Stimulated activated CD8-positive, alpha-beta memory T cell treated with anti-CD3 and anti-CD28 coated beads, Interleukin-7, amount 100 ng/mL, for 1 hour (primary cell): ENCODE measurements around the gene INO80C.

ENCODE experiments used
- DNase-seq, 2 donors: peaks; one replicate each; pipeline ENCODE4 v3.0.0-alpha.2; 2020; ENCODE audit warnings: low read depth in 2 of 2

Gene INO80C

DNA sequence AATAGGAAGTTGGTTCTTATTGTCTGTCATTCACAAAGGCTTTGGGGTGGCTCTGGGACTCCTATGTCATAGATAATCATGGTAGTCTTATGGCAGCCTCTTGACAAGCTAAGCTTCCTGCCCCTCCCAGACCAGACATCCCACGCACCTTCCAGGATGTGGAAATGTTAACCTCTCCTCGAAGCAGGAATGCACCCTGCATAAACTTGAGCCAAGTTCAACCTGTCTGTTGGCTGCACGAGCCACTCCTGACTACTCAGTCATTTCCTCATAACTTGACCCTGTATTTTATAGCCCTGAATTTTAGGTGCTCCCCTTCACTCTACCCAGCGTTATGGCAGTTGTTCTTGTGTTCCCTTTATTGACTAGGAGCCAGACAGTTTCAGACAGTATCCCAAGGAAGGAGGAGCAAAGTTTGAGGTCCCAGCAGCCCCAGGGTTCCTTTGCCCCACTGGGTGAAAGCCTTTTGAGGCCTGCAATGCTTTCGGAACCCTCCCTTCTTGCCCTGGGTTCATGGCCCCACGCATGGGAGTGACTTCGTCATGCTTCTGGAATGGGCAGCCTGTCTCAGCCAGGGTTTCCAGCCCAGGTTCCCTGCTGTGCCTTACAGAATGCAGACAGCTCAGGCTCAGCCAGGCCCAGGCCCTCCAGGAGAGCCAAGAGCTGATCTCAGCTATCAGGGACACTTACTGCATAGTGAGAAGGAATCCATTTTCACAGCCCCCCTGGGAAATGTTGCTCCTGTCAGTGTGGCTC lies 15.6 kb upstream of the INO80C start:
- DNase-seq, result no peak

DNA sequence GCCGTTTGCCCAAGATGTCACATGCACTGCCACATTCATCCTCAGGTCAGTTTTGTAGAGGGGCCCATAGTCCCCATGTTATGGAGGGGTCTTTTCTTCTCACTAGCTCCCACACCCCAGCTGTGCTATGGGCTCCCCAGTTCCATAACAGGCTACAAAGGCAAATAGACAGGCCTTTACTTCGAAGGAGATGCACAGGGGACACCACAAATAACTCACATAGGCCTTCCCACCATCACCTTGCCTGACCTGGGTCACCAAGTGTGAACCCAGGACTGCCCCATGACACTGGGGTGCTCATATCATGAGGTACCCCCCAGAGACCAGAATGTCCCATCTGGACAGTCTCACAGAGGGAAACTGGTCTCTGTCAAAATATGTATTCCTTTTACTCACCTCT lies 15.0 kb upstream of the INO80C start:
- DNase-seq, result no peak

DNA sequence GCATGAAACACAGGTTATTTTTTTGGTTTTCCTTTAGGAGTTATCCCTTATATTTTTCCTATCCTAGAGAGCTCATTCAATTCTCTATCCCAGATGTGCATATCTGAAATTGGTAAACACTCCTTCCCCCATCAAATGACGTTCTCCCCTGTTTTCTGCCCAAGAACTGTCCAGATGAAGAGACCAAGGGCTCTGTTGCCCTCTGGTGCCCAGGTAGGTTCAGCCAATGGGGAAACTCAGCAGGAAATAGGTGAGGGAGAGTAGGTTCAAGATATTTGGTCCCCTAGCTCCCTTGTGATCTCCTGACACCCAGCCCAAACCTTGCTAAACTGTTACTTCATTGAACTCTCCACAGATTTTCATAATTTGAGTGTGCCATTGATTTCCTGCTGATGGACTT lies 14.1 kb upstream of the INO80C start:
- DNase-seq, result no peak

DNA sequence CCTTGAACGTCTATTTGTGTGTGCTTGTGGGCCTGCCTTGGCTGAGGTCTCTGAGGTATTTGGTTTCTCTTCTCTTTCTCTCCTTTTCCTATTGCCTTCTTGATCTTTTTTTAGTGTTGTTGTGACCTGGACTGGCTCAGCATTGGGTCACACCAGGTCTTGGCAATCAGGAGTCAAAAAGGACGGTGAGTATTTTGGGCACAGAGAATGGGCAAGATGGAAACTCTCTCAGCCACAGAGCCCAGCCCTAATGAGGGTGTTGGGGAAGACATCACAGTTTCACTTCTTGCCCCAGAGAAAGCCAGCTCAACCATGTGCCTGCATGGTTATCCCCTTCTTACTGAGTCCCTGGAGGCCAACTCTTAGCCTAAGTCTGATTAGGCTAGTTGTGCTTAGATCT lies 13.7 kb upstream of the INO80C start:
- no peak for DNase-seq

DNA sequence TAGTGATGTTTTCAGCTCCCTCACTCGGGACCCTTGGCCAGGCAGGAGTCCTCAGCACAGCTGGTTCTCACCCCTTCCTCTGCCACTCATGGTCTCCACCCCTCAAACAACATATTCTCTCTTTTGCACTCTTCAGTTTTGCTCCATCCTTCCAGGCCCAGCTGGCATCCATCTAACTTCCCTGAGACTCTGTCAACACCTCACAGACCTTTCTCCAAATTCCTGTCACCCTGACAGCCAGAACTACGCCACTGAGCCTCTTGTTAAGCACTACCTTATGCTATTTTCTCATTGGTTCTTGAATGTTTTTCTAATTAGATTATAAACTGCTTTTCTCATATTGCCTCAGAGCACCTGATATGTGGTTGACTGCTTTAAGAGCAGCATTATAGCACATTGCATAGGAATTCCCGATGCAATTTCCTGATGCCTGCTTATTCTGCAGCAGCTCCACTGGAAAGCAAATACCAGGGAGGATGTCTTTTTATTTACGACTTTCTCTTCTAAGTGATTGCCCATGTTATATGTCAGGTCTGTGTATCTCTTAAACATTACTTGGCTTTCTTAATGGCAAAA lies 12.4 kb upstream of the INO80C start:
- no peak for DNase-seq

DNA sequence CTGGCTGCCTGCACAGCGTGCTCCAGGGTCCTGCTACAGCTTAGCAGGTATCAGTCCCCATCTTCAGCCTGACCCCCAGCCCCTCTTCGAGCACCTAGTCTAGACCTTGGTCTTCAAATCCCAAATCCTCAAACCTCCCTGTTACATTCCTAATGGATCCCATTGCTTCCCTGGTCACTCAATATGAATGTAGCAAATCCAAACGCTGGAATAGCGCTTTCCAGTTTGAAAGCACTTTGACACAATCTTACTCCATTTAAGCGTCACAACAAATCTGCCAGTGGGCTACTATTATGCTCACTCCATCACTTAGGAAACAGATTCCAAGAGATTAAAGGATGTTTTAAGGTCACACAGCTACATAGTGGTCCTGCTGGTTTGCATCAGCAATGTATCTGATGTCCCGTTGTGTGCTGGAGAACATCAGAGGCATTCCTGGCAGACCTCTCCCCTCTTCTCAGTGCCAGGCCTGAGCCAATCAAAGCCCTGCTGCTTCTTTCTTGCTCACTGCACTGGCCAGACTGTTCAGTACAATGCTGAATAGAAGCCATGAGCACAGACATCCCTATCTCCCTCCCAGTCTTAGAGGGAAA lies 11.1 kb upstream of the INO80C start:
- DNase-seq, result no peak

DNA sequence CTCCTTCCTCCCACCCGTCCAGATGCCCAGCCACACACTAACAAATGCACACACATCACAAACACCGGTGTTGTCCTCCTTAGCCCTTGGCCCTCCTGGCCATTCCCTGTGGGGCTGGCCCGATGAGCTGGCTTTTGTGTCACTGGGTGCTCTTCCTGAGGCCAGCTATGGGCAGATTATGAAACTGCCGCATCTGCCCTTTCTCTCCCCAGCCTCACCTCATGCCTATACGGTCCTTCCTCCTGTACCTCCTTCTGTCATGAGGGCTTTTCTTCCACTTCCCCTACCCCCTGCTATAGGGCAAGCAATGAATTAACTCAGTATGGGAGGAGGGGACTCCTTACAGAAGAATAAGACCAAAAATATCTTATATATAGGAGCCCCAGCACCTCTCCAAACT lies 10.3 kb upstream of the INO80C start:
- no peak for DNase-seq

DNA sequence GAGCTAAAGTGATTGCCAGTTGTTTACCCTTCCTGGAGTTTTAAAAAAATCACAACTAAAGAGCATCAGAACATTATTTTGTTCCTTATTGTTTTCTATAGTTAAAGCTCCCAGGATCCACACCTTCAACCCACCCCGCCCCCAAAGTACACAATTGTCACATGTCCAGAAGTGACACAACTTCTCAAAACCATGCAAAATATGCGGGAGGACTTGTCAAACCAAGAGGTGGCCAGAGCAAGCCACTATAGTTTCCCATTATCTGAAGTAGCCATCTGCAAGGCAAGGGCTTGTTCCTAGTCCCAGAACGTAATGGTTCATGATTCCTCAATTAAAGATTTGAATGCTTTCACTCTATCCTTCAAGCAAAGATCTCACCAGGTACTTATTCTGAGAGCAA lies 9.9 kb upstream of the INO80C start:
- DNase-seq, result no peak

DNA sequence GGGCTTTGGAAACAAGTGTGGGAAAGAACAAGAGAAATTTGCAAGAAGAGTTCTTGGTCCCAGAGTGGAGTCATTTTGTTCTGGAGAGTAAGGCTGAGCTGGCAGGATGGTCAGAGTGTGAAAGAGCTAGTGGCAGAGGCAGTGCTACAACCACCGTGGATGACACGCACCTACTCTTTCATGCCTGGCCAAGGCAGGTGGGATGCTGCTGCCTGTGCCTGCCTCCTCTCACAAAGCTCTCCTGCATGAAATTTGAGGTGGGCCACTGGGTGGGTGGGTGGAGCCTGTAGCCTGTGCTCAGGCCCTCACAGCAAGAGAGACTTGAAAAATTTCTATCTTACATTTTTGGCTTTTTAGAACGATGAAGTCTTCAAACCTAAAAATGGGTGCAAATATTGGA lies 9.4 kb upstream of the INO80C start:
- DNase-seq, result no peak

DNA sequence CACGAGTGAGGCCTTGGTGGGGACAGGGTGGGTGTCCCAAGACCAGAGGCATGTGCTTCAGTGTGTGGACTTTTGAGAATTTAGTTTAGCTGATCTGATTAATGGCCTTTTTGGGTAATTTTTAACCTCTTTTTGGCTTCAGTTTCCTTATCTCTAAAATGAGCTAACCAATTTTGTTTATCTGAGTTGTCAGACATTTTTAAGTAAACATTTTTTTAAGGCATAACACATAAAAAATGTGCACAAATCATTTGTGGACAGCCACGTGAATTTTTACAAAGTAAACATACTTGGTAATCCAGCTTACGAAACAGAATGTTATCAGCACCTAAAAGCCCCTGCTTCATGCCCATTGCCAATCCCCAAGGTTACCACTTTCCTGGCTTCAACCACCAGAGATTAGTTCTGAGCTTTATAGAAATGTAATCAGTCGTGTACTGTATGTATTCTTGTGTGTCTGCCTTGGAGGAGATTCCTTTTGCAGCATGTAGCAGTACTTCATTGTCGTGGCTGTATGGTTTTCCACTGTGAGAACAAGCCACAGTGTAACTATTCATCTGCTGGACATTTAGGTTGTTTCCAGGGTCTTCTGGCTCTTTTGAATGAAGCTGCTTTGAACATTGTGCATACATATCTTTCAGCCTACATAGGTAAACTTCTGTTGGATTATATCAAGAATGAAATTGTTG lies 8.4 kb upstream of the INO80C start:
- DNase-seq, result no peak

DNA sequence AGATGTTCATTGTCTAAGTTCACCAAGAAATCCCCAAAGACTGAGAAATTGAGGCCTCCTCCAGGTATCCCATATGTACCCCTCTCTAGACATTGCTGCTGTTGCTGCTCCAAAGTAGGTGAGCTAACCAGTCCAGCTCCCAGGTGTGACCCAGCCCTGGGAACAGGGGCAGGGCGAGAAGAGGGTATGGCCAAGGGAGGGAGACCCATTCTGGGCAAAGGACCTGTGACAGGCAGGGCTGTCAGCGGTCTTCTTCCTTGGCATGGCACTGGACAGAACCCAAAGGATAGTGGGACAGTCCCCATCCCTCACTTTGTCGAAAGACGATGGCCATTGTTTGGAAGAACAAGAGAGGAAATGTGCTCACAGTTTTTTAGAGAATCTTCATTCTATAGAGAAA lies 7.2 kb upstream of the INO80C start:
- DNase-seq, result no peak

DNA sequence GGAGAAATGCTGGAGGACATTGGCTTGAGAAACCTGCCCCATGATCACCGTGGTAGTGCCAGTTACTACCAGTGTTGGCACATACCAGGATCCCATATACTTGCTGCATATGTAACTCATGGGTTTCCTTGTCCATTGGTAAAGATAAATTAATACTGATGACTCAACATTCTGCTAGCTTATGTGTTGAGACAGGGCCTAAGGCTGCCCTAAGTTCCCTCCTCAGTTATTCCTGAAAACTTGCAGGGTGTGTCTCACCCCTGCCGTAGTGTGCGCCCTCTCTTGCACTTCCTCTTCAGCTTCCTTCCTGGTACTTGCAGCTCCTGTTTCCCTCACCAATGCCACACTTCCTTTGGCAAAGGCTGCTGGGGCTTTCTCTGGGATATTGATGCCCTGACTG lies 4.3 kb upstream of the INO80C start:
- DNase-seq, result no peak

DNA sequence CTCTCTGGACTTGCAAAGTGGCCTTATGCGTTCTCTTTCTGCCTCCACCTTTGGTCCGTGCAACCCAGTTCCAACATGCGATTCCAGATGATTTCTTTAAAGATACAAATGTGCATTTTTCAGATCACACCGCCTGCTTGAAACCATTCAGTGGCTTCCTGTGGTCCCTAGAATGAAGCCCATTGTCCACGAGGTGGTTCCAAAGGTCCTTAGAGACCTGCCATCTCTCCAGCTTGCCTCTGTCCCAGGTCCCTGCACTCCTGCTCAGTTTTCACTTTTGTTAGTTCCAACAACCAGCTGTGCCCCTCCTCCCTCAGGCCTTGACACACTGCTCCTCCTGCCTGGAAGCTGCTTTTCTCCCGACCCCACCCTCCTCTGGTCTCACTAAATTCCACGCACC lies 3.6 kb upstream of the INO80C start:
- DNase-seq, result no peak

DNA sequence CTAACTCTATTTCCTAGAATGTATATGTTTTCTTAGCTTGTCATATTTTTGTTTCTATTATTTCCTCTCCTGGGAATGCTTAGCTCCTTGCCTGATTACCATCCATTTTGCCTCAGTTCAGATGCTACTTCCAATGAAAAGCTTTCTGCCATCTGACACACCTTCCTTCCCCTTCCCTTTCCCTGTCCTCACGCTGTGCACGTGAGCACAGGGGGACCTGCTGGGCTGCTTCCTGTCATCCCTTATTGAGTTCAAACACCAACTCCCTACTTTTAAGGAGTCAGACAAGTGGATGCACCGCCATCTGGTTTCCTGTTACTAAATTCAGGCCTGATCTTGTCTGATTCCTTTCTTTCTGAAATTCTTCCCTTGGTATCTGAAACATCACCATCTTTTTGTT lies 2.4 kb upstream of the INO80C start:
- DNase-seq, result no peak

DNA sequence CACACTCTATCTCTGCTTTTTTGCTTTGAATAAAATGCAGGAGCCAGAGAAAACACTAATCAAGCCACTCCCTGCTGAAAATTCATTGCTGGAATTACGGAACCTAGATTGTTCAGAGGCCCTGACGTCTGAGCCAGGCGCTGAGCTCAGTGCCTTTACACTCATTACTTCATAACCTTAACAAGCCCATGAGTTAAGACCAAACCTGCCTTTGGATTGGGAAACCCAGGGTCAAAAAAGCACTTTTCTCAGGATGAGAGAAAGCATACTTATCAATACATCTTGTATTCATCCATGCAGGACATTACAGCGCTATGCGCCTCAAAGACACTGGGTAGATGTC lies 762 bp downstream of the INO80C start:
- DNase-seq, result no peak

DNA sequence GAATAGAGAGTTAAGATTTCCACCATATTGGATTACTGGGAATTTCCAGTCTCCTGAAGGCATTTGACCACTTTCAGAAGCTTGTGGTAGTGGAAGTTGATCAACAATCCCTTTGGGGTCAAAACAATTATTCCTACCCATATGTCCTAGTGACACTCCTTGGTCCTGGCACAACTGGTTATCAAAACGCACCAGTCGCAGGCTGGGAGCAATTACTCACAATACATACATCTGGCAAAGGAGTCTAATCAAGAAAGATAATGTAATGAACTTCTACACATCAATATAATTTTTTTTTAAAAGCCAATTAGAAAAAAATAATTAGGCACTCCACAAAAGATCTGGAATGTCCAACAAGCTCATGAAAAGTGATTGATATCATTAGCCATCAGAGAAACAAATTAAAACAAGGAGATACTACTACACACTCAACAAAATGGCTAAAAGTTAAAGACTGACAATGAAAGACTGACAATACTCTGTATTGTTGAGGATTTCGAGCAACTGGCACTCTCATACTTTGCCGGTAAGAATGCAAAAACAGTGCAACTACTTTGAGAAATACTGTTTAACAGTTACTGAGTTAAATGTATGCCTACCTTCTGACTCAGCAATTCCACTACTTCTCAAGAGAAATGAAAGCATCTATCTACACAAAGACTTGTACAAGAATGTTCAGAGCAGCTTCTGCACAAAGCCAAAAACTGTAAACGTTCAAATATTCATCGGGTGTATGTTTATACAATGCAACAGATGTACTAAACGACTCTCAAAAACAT lies 2.0 kb downstream of the INO80C start:
- DNase-seq, result no peak

DNA sequence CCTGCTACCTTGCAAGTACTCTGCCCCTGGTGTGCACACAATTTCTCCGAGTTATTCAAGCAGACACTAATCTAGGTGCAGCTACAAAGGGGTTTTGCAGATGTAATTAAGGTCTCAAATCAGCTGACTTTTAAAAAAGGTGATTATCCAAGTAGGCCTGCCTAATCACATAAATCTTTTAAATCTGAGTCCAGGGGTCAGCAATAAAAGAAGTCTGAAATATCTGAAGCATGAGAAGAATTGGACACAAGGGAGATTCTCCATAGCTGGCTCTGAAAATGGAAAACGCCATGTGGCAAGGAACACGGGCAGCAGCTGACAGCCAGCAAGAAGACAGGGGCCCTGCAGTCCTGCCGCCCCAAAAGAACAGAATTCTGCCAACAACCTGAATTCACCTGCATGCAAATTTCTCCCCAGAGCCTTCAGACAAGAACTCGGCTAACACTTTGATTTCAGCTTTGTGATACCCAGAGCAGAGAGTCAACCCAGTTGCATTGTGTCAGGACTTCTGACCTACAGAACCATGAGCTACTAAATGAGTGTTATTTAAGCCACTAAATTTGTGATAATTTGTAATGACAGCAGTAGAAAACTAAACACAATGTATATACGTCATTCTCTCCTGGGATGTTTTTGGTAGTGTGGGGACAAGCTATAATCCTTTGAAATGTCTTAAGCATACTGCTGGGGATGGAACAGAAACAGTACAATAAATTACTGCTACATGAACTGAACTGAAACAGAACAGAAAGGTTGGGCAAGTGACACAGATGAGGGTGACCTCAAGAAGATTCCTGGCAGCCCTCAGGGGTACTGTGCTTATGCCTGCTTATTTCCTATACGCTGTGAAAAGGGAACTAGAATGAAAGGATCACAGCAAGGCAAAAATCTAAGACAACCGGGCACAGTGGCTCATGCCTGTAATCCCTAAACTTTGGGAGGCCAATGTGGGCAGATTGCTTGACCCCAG lies 3.2 kb downstream of the INO80C start:
- DNase-seq, result no peak

DNA sequence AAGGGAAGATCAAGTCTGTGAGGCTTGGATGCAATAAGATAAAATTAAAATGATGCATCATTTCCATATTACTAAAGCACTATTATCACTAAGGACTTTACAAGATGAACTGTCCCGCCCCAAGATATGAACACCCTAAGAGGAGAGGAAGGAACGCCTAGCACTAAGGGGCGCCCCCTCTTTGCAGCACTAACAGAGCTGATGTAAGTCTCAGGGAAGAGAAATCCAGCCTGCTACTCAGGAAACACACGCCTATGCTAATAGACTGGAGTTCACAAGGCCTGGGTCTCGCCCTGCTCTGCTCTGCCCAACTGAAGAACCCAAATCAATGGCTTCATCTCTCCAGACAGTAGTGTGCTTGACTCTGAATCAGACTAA lies 6.1 kb downstream of the INO80C start:
- DNase-seq, result no peak

DNA sequence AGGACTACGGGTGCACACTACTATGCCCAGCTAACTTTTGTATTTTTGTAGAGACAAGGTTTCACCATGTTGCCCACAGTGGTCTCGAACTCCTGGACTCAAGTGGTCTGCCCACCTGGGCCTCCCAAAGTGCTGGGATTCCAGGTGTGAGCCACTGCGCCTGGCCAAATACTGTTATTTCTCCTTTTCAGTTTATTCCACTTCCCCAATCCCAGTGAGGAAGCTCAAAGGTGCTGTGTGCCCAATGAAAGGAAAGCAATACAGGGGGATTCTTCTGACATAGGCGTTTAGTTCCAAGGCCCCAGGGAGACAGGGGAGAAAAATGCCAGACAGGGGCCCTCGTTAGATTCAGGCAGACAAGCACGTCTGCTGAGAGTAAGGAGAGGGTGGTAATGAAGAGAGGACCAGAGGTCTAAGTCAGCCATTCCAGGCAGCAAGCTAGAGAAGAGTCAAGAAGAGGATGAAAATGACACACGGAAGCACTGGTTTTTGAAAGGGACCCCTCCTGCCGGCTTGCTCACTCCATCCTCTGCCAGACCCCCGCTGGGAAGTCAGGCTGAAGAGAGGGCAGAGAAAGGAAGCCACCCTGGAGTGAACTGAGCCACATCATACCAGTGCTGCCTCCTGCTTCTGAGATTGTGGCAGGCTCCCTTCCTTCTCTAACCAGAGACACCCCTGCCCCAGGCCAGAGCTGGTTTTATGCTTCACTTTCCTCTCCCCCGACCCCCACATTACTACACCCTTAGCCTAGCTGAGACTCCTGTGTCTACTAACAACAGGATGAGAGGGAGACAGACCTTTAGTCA lies 6.7 kb downstream of the INO80C start:
- no peak for DNase-seq

DNA sequence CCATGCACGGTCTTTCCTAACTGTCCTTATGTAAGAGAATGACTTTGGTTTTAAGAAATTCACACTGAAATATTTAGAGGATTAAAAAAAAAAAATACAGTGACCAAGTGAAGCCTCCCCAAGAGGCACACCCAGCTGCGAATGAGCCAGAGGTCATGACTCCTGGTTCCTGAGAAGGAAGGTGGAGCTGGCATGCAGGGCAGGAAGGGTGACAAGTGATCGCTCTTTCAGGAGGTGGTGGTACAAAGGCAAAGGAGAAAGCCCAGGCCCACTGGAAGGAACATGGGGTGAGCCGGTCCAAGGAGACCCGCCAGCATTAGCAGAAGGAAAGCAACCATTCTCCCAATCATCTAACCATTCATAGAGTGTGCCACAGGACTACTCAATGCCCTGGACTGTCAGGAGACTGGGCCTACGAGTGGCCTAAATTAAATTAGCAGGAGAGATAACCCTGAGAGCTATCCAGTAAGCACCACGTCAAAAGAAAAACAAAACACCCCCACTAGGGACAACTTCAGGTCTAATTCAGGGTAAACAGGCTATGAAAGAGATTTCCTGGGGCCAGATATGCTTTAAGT lies 7.8 kb downstream of the INO80C start:
- DNase-seq, result no peak
